Endothelial cell of hepatic sinusoid (primary cell): Measurements from ENCODE around the gene KLRC3.
"Not testable (repeated sequence)": the region's sequence is repeated elsewhere in the genome, so short reads cannot be mapped to it uniquely, and the experiment has no call there.

Experiments
- in situ Hi-C: cut with HindIII; loops from 2 replicates; pipeline ENCODE4 v1.10.0; 2017; ENCODE audit warnings: low sequenced_read_pairs

The KLRC3 gene

GRCh38 chr12:10420334-10420733 lies at the start of gene KLRC3:
TSS of gene KLRC3 (minus strand) at chr12:10420595. CDS start at chr12:10420550, 45 bp downstream.
- in situ Hi-C loops, result not testable (repeated sequence)

DNA sequence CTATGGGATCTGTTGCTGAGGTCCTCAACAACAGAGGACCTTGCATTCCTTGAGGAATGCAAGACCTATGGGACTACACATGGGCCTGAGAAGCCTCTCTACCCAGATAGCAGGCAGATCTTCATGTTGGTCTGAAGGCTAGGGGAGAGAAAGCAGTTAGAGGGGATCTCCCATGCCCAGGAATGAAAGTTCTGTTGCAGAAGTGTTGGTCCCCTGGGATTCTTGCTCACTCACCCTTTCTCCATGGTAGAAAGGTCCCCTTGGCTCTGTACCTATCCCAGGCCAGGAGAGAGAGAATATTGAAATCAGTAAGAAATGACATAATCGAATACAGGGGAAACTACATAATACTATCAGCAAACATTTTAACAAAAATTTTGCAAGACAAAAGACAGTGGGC lies 49.3 kb upstream of the KLRC3 start:
- in situ Hi-C loops, result loop anchor here (5.0 kb wide), 1 partner anchor 232 kb away; no protein-coding TSS in a partner anchor

DNA sequence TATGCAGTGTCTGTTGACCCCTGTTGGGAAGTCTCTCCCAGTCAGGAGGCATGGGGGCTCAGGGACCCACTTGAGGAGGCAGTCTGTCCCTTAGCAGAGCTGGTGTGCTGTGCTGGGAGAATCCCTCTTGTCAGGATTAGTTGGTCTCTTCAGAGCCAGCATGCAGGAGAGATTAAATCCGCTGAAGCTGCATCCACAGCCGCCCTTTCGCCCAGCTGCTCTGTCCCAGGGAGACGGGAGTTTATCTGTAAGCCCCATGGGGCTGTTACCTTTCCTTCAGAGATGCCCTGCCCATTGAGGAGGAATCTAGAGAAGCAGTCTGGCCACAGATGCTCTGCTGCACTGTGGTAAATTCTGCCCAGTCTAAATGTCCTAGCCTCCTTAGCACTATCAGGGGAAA lies 45.9 kb upstream of the KLRC3 start:
- in situ Hi-C loops, result loop anchor here (5.0 kb wide), 1 partner anchor 229 kb away; no protein-coding TSS in a partner anchor

- in situ Hi-C loops, result no loop called here
These were observed 37.4 kb upstream of the KLRC3 start for GRCh38 chr12:10457760-10458159.

- in situ Hi-C loops, result no loop called here
These were observed 36.5 kb upstream of the KLRC3 start for GRCh38 chr12:10456856-10457255.

DNA sequence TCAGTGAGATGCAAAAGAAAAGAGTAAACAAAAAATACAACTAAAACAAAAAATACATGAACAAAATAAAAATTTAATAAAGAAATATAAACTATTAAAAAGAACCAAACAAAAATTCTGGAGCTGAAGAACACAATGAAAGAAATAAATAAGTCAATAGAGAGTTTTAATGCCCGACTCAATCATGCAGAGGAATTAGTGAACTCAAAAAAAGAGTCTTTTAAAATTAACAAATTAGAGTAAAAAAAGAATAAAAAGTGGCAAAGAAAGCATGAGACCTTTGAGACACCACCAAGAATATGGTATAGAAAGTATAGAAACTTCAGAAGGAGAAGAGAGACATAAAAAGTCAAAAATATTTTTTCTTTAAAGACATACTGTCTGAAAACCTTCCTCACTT lies 35.4 kb upstream of the KLRC3 start:
- in situ Hi-C loops, result no loop called here

DNA sequence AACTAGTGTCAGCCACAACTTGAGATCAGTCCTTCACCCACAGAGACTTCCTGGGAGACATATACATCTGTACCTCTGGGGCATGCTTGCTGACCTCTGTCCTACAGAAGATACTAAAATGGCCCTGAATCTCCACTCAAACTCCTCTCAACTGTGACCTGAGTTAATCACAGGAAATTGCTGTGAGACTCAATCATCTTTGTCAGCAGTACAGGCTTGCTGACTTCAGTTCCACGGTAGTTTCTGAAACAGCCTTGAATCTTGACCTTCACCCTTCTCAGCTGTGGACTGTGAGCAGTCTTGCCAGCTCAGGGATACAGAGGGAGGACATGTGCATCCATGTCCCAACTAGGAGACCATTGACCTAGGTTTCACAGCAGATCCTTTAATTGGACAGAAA lies 34.1 kb upstream of the KLRC3 start:
- in situ Hi-C loops, result no loop called here

GRCh38 chr12:10453156-10453555 lies 32.8 kb upstream of the KLRC3 start, which contains the start of gene KLRC1:
TSS of gene KLRC1 (minus strand) at chr12:10453377. CDS start at chr12:10451156, 2,221 bp downstream.
- in situ Hi-C loops, result no loop called here

- in situ Hi-C loops, result no loop called here
These were observed 27.8 kb upstream of the KLRC3 start for GRCh38 chr12:10448236-10448635.

GRCh38 chr12:10446052-10446451 lies 25.7 kb upstream of the KLRC3 start:
- in situ Hi-C loops, result not testable (repeated sequence)

DNA sequence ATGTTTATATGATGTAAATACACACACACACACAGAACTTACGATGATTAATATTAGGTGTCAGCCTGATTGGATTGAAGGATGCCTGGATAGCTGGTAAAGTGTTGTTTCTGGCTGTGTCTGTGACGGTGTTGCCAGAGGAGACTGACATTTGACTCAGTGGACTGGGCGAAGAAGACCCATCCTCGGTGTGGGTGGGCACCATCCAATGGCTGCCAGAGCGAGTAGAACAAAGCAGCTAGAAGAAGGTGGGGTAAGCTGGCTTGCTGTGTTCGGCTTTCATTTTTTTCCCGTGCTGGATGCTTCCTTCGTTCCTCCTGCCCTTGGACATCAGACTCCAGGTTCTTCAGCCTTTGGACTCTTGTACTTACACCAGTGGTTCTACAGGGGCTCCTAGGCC lies 20.7 kb upstream of the KLRC3 start:
- in situ Hi-C loops, result not testable (repeated sequence)

DNA sequence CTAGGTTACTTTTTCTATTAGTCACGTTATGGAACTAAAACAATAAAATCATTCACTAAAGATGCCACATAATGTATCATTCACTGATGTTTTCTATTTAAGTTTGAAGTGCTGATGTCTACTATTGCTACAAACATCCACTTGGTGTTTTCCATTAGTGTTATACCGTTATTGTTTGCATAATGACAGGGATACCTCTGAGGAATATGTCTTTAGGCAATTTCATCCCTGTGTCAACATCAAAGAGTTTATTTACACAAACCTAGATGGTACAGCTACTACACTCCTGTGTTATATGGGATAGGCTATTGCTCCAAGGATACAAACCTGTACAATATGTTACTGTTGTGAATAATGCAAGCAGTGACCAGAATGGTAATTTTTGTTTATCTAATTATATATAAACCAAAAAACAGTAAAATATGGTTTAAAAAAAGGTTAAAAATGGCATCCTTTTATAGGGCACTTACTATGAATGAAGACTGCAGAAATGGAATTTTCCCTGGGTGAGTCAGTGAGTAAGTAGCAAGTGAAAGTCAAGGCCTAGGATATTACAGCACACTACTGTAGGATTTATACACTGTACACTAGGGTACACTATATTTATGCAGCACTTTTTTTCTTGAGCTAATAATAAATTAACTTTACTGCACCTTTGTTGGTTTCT lies 19.3 kb upstream of the KLRC3 start:
- in situ Hi-C loops, result not testable (repeated sequence)

DNA sequence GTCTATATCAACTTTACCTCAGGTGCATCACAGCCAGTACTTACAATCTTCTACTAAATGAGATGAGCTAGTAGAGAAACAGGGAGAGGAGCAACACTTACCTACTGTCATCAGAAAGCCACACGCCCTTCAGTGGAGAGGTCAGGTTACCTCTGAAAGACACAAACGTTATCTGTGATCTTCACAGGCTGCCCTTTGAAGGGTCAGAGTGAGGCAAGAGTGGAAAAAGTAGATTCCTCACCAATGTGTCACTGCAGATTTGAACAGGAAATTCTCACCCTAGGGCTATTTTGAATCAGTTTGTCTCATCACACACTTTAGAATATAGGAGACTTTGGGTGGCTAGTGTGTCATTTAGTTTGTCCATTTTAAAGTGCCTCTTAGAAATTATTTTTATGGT lies 17.2 kb upstream of the KLRC3 start:
- in situ Hi-C loops, result not testable (repeated sequence)

GRCh38 chr12:10435816-10436215 lies 15.4 kb upstream of the KLRC3 start, which contains the start of gene KLRC2:
TSS of gene KLRC2 (minus strand) at chr12:10436010. CDS start at chr12:10435986, 24 bp downstream.
- in situ Hi-C loops, result not testable (repeated sequence)

DNA sequence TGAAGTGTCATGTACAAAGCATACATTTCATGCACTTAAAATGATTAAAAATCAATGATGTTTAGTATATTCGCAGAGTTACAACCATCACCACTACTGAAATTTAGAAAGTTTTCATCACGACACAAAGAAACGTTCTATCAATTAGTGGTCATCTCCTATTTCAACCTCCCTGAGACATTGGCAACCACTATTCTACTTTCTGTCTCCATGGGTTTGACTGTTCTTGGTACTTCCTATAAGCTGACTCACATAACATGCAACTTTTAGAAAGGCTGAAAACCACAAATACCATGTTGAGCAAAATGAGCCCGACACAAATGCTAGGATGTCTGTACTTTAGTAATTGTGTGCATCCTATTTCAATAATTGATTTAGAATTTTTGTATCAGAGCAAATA lies 10.2 kb upstream of the KLRC3 start:
- in situ Hi-C loops, result not testable (repeated sequence)

DNA sequence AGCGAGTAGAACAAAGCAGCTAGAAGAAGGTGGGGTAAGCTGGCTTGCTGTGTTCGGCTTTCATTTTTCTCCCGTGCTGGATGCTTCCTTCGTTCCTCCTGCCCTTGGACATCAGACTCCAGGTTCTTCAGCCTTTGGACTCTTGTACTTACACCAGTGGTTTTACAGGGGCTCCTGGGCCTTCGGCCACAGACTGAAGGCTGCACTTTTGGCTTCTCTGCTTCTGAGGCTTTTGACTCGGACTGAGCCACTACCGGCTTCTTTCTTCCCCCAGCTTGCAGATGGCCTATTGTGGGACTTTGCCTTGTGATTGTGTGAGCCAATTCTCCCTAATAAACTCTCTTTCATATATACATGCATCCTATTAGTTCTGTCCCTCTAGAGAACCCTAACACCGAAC lies 5.5 kb upstream of the KLRC3 start:
- in situ Hi-C loops, result not testable (repeated sequence)

DNA sequence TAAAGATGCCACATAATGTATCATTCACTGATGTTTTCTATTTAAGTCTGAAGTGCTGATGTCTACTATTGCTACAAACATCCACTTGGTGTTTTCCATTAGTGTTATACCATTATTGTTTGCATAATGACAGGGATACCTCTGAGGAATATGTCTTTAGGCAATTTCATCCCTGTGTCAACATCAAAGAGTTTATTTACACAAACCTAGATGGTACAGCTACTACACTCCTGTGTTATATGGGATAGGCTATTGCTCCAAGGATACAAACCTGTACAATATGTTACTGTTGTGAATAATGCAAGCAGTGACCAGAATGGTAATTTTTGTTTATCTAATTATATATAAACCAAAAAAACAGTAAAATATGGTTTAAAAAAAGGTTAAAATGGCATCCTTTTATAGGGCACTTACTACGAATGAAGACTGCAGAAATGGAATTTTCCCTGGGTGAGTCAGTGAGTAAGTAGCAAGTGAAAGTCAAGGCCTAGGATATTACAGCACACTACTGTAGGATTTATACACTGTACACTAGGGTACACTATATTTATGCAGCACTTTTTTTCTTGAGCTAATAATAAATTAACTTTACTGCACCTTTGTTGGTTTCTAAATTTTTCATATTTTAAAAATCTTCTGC lies 4.0 kb upstream of the KLRC3 start:
- in situ Hi-C loops, result not testable (repeated sequence)

GRCh38 chr12:10422159-10422558 lies 1.8 kb upstream of the KLRC3 start:
- in situ Hi-C loops, result not testable (repeated sequence)

GRCh38 chr12:10409392-10409791 lies 11.0 kb downstream of the KLRC3 start, which contains the start of gene KLRC4:
TSS of gene KLRC4 (minus strand) at chr12:10409757. CDS start at chr12:10409575, 182 bp downstream.
- in situ Hi-C loops, result no loop called here

DNA sequence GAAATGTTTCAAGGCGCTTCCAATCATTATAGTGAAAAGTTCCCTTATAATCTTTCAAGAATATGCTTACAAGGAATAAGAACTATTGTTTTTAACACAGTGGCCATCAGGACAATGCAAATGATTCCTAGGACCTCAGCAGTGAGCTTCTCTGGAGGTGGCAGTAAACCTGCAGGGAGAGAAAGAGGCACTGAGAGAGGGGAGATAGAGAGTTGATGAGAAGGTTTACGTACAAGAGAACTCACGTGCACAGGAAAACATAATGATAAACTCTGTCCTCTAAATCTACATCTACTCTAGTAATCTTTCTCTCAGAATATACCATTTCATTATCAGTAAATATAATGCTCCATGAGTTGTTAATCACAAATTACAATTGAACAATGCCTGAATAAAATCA lies 11.6 kb downstream of the KLRC3 start:
- in situ Hi-C loops, result no loop called here

- in situ Hi-C loops, result no loop called here
These were observed 13.7 kb downstream of the KLRC3 start for GRCh38 chr12:10406725-10407124.

DNA sequence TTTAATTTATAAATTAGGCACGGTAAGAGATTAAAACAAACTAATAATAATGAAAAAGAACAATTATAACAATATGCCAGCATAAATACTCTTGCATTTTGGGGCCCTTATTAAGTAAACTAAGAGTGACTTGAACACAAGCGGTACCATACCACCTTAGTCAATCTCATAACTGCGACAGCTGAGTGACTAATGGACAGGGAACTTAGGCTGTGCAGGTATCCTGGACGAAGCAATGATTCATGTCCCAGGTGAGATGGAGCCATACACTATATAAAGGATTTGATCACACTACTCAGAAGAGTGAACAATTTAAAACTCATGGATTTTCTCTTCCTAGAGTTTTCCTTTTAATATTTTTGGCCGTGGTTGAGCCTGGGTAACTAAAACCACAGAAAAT lies 15.1 kb downstream of the KLRC3 start:
- in situ Hi-C loops, result no loop called here
